Measurements from ENCODE around the gene CTTNBP2NL.

Gene CTTNBP2NL

DNA sequence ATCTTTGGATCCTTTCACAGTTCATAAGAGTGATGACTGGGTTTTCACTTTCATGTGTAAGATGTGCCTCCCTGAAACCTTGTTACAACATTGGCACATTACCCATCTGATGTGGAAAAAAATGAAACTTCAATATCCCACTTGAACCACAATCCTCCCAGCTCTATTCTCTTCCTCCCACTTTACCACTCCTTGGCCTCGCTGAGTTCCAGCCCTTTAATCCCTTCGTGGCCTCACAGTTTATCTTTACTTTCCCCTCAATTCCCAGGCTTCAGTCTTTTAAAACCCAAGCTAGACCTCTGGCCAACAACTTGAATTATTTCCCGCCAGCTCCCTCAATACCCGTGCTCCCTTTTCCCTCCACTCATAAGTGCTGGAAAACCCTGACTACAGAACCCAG lies 25.0 kb upstream of the CTTNBP2NL start:
- H3K27ac ChIP-seq (ENCODE audit: extremely low read depth, low read depth, low read length), result no peak overlapping the region
- H3K36me3 ChIP-seq (ENCODE audit: control insufficient read depth in 2 of 2, insufficient read depth in 1 of 2, low read length in 2 of 2), result no peaks in the 10 kb centered on the region
- H3K9me3 ChIP-seq (ENCODE audit: control insufficient read depth, insufficient read depth, low read depth, low read length), result no peaks in the 10 kb centered on the region
- ChIA-PET CTCF (interaction anchor here (0.6 to 5.8 kb wide), 13 partner anchors 8 to 463 kb away, joined by 3 to 68 read pairs (median 3); no protein-coding TSS in a partner anchor), POLR2A (no interaction called here)
- H3K4me3 ChIP-seq (ENCODE audit: low read depth, low read length), result no peak overlapping the region
- no peak for TF ChIP-seq ZNF174 (tag by site-specific recombination; IDR thresholded peaks at IDR 0.05)
- no peak for TF ChIP-seq ZSCAN16 (tag by site-specific recombination; IDR thresholded peaks at IDR 0.05)
- TF ChIP-seq ZXDB (tag by site-specific recombination; IDR thresholded peaks at IDR 0.05), result no peak
- TF ChIP-seq, protein P1, sequence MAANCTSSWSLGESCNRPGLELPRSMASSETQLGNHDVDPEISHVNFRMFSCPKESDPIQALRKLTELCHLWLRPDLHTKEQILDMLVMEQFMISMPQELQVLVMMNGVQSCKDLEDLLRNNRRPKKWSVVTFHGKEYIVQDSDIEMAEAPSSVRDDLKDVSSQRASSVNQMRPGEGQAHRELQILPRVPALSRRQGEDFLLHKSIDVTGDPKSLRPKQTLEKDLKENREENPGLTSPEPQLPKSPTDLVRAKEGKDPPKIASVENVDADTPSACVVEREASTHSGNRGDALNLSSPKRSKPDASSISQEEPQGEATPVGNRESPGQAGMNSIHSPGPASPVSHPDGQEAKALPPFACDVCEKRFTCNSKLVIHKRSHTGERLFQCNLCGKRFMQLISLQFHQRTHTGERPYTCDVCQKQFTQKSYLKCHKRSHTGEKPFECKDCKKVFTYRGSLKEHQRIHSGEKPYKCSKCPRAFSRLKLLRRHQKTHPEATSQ (tag by site-specific recombination; IDR thresholded peaks at IDR 0.05), result no peak
- TF ChIP-seq ZNF433 (tag by site-specific recombination; IDR thresholded peaks at IDR 0.05; ENCODE audit: low read depth), result no peak
- TF ChIP-seq SP3 (tag by site-specific recombination; IDR thresholded peaks at IDR 0.05), result no peak
- no peak for TF ChIP-seq ZNF23 (tag by site-specific recombination; IDR thresholded peaks at IDR 0.05; ENCODE audit: borderline replicate concordance)
- TF ChIP-seq HOXC10 (CRISPR knock-in tag; IDR thresholded peaks at IDR 0.05), result no peak
- TF ChIP-seq ZNF221 (tag by site-specific recombination; IDR thresholded peaks at IDR 0.05; ENCODE audit: borderline replicate concordance), result no peak
- no peak for TF ChIP-seq ZNF114 (tag by site-specific recombination; IDR thresholded peaks at IDR 0.05)
- no peak for TF ChIP-seq GLIS2 (tag by site-specific recombination; IDR thresholded peaks at IDR 0.05)
- TF ChIP-seq, protein P2, sequence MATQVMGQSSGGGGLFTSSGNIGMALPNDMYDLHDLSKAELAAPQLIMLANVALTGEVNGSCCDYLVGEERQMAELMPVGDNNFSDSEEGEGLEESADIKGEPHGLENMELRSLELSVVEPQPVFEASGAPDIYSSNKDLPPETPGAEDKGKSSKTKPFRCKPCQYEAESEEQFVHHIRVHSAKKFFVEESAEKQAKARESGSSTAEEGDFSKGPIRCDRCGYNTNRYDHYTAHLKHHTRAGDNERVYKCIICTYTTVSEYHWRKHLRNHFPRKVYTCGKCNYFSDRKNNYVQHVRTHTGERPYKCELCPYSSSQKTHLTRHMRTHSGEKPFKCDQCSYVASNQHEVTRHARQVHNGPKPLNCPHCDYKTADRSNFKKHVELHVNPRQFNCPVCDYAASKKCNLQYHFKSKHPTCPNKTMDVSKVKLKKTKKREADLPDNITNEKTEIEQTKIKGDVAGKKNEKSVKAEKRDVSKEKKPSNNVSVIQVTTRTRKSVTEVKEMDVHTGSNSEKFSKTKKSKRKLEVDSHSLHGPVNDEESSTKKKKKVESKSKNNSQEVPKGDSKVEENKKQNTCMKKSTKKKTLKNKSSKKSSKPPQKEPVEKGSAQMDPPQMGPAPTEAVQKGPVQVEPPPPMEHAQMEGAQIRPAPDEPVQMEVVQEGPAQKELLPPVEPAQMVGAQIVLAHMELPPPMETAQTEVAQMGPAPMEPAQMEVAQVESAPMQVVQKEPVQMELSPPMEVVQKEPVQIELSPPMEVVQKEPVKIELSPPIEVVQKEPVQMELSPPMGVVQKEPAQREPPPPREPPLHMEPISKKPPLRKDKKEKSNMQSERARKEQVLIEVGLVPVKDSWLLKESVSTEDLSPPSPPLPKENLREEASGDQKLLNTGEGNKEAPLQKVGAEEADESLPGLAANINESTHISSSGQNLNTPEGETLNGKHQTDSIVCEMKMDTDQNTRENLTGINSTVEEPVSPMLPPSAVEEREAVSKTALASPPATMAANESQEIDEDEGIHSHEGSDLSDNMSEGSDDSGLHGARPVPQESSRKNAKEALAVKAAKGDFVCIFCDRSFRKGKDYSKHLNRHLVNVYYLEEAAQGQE (tag by site-specific recombination; IDR thresholded peaks at IDR 0.05), result no peak
- no peak for TF ChIP-seq ZNF585B (tag by site-specific recombination; IDR thresholded peaks at IDR 0.05)
- H3K4me1 ChIP-seq (ENCODE audit: control insufficient read depth, insufficient read depth, low read length), result no peaks in the 10 kb centered on the region

DNA sequence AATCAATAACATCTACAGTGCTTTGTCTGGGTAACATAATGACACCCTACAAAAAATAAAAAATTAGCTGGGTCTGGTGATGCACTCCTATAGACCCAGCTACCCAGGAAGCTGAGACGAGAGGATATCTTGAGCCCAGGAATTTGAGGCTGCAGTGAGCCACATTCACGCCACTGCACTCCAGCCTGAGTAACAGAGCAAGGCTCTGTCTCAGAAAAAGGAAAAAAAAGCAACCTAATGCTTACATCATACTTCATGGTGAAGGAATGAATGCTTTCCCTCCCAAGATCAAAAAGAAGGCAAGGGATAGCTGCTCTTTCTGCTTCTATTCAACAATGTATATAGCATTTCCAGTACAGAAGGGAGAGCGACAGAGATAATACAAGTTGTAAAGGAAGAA lies 24.2 kb upstream of the CTTNBP2NL start:
- Histone ChIP-seq H3K27ac (ENCODE audit: extremely low read depth, low read depth, low read length) (no peak overlapping the region), H3K9me3 (ENCODE audit: control insufficient read depth, insufficient read depth, low read depth, low read length) (no peaks in the 10 kb centered on the region), H3K4me1 (ENCODE audit: control insufficient read depth, insufficient read depth, low read length) (no peaks in the 10 kb centered on the region), H3K36me3 (ENCODE audit: control insufficient read depth in 2 of 2, insufficient read depth in 1 of 2, low read length in 2 of 2) (no peaks in the 10 kb centered on the region), H3K4me3 (ENCODE audit: low read depth, low read length) (no peak overlapping the region)
- POLR2A ChIA-PET, result interaction anchor here (0.5 kb wide), 1 partner anchor 27 kb away, joined by 3 read pairs; no protein-coding TSS in a partner anchor
- CTCF ChIA-PET, result interaction anchor here (0.6 to 2.6 kb wide), 12 partner anchors 9 to 1912 kb away, joined by 3 to 17 read pairs (median 4); no protein-coding TSS in a partner anchor
- TF ChIP-seq ZNF426 (tag by site-specific recombination; IDR thresholded peaks at IDR 0.05) (no peak), OSR2 (tag by site-specific recombination; IDR thresholded peaks at IDR 0.05) (no peak), ZNF530 (tag by site-specific recombination; IDR thresholded peaks at IDR 0.05; ENCODE audit: low read depth) (no peak), FEZF1 (tag by site-specific recombination; IDR thresholded peaks at IDR 0.05) (no peak), ZBTB20 (tag by site-specific recombination; IDR thresholded peaks at IDR 0.05) (no peak)
- TF ChIP-seq, protein P3, sequence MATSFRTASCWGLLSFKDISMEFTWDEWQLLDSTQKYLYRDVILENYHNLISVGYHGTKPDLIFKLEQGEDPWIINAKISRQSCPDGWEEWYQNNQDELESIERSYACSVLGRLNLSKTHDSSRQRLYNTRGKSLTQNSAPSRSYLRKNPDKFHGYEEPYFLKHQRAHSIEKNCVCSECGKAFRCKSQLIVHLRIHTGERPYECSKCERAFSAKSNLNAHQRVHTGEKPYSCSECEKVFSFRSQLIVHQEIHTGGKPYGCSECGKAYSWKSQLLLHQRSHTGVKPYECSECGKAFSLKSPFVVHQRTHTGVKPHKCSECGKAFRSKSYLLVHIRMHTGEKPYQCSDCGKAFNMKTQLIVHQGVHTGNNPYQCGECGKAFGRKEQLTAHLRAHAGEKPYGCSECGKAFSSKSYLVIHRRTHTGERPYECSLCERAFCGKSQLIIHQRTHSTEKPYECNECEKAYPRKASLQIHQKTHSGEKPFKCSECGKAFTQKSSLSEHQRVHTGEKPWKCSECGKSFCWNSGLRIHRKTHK (tag by site-specific recombination; IDR thresholded peaks at IDR 0.05), result no peak
- TF ChIP-seq, protein P4, sequence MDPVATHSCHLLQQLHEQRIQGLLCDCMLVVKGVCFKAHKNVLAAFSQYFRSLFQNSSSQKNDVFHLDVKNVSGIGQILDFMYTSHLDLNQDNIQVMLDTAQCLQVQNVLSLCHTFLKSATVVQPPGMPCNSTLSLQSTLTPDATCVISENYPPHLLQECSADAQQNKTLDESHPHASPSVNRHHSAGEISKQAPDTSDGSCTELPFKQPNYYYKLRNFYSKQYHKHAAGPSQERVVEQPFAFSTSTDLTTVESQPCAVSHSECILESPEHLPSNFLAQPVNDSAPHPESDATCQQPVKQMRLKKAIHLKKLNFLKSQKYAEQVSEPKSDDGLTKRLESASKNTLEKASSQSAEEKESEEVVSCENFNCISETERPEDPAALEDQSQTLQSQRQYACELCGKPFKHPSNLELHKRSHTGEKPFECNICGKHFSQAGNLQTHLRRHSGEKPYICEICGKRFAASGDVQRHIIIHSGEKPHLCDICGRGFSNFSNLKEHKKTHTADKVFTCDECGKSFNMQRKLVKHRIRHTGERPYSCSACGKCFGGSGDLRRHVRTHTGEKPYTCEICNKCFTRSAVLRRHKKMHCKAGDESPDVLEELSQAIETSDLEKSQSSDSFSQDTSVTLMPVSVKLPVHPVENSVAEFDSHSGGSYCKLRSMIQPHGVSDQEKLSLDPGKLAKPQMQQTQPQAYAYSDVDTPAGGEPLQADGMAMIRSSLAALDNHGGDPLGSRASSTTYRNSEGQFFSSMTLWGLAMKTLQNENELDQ (tag by site-specific recombination; IDR thresholded peaks at IDR 0.05; ENCODE audit: low read depth), result no peak
- TF ChIP-seq, protein P5, sequence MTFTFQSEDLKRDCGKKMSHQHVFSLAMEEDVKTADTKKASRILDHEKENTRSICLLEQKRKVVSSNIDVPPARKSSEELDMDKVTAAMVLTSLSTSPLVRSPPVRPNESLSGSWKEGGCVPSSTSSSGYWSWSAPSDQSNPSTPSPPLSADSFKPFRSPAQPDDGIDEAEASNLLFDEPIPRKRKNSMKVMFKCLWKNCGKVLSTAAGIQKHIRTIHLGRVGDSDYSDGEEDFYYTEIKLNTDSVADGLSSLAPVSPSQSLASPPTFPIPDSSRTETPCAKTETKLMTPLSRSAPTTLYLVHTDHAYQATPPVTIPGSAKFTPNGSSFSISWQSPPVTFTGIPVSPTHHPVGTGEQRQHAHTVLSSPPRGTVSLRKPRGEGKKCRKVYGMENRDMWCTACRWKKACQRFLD (tag by site-specific recombination; IDR thresholded peaks at IDR 0.05), result no peak
- TF ChIP-seq, protein P6, sequence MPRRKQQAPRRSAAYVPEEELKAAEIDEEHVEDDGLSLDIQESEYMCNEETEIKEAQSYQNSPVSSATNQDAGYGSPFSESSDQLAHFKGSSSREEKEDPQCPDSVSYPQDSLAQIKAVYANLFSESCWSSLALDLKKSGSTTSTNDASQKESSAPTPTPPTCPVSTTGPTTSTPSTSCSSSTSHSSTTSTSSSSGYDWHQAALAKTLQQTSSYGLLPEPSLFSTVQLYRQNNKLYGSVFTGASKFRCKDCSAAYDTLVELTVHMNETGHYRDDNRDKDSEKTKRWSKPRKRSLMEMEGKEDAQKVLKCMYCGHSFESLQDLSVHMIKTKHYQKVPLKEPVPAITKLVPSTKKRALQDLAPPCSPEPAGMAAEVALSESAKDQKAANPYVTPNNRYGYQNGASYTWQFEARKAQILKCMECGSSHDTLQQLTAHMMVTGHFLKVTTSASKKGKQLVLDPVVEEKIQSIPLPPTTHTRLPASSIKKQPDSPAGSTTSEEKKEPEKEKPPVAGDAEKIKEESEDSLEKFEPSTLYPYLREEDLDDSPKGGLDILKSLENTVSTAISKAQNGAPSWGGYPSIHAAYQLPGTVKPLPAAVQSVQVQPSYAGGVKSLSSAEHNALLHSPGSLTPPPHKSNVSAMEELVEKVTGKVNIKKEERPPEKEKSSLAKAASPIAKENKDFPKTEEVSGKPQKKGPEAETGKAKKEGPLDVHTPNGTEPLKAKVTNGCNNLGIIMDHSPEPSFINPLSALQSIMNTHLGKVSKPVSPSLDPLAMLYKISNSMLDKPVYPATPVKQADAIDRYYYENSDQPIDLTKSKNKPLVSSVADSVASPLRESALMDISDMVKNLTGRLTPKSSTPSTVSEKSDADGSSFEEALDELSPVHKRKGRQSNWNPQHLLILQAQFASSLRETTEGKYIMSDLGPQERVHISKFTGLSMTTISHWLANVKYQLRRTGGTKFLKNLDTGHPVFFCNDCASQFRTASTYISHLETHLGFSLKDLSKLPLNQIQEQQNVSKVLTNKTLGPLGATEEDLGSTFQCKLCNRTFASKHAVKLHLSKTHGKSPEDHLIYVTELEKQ (tag by site-specific recombination; IDR thresholded peaks at IDR 0.05; ENCODE audit: borderline replicate concordance), result no peak

Measured in HEK293 (cell line).